H9 (cell line): ENCODE data around the gene ZDHHC24. TPM values are rescaled to one million over a fixed set of nuclear protein-coding genes. Genes with fewer than 3 reads are reported as not detected.

Experiments
- DNase-seq: peaks from one replicate; pipeline ENCODE4 v3.0.0-alpha.2; 2017
- H2AFZ ChIP-seq: one replicate; pipeline ENCODE4 v1.6.1; 2013; ENCODE audit warnings: mild to moderate bottlenecking, low read length, control low read depth, moderate library complexity
- H2AK5ac ChIP-seq: 2 replicates; pipeline ENCODE4 v1.6.1; 2013; ENCODE audit warnings: low read length, control low read depth, mixed read lengths; ENCODE audit not compliant: insufficient read length
- H2BK120ac ChIP-seq: one replicate; pipeline ENCODE4 v1.6.1; 2013; ENCODE audit warnings: low read depth, mild to moderate bottlenecking, low read length, control low read depth, inconsistent platforms; ENCODE audit not compliant: poor library complexity, severe bottlenecking
- H2BK12ac ChIP-seq: 2 replicates; pipeline ENCODE4 v1.6.1; 2013; ENCODE audit warnings: low read length, control low read depth, mixed read lengths, low read depth; ENCODE audit not compliant: insufficient read length
- H2BK15ac ChIP-seq: 2 replicates; pipeline ENCODE4 v1.6.1; 2013; ENCODE audit warnings: low read depth, low read length, control low read depth
- H2BK20ac ChIP-seq: one replicate; pipeline ENCODE4 v1.6.1; 2013; ENCODE audit warnings: low read depth, mild to moderate bottlenecking, low read length, control low read depth, inconsistent platforms; ENCODE audit not compliant: poor library complexity, severe bottlenecking
- H2BK5ac ChIP-seq: 2 replicates; pipeline ENCODE4 v1.6.1; 2013; ENCODE audit warnings: low read length, control low read depth, mixed read lengths; ENCODE audit not compliant: insufficient read length
- H3K14ac ChIP-seq: 2 replicates; pipeline ENCODE4 v1.6.1; 2013; ENCODE audit warnings: low read length, control low read depth; ENCODE audit not compliant: insufficient read depth
- H3K18ac ChIP-seq: 2 replicates; pipeline ENCODE4 v1.6.1; 2013; ENCODE audit warnings: low read depth, mild to moderate bottlenecking, mixed read lengths, low read length, control low read depth; ENCODE audit not compliant: insufficient read length
- H3K23ac ChIP-seq: 2 replicates; pipeline ENCODE4 v1.6.1; 2013; ENCODE audit warnings: low read length, control low read depth, mixed read lengths, low read depth; ENCODE audit not compliant: insufficient read length
- H3K23me2 ChIP-seq: 2 replicates; pipeline ENCODE4 v1.6.1; 2013; ENCODE audit warnings: low read depth, mild to moderate bottlenecking, mixed read lengths, low read length, control low read depth; ENCODE audit not compliant: insufficient read length, poor library complexity, severe bottlenecking
- H3K27ac ChIP-seq: 2 replicates; pipeline ENCODE4 v1.5.1; 2013; ENCODE audit warnings: low read length, control low read depth, mixed read lengths, low read depth; ENCODE audit not compliant: insufficient read length
- H3K27me3 ChIP-seq: 2 replicates; pipeline ENCODE4 v1.6.1; 2013; ENCODE audit warnings: low read length, control low read depth, inconsistent platforms; ENCODE audit not compliant: insufficient read depth
- H3K4ac ChIP-seq: 2 replicates; pipeline ENCODE4 v1.6.1; 2013; ENCODE audit warnings: low read depth, mild to moderate bottlenecking, control low read depth, inconsistent platforms, low read length, moderate library complexity
- H3K4me1 ChIP-seq: 2 replicates; pipeline ENCODE4 v1.6.1; 2013; ENCODE audit warnings: low read length, control low read depth, inconsistent platforms; ENCODE audit not compliant: insufficient read depth
- H3K4me2 ChIP-seq: 2 replicates; pipeline ENCODE4 v1.6.1; 2013; ENCODE audit warnings: low read length, control low read depth, mixed read lengths; ENCODE audit not compliant: insufficient read length, insufficient read depth
- H3K56ac ChIP-seq: 2 replicates; pipeline ENCODE4 v1.6.1; 2013; ENCODE audit warnings: low read depth, mild to moderate bottlenecking, mixed read lengths, low read length, control low read depth; ENCODE audit not compliant: insufficient read length
- H3K79me1 ChIP-seq: 2 replicates; pipeline ENCODE4 v1.6.1; 2013; ENCODE audit warnings: low read depth, mild to moderate bottlenecking, moderate library complexity, low read length, control low read depth, inconsistent platforms; ENCODE audit not compliant: insufficient read depth, poor library complexity, severe bottlenecking
- H3K79me2 ChIP-seq: 2 replicates; pipeline ENCODE4 v1.6.1; 2013; ENCODE audit warnings: low read length, control low read depth, inconsistent platforms; ENCODE audit not compliant: insufficient read depth
- H3K9ac ChIP-seq: 2 replicates; pipeline ENCODE4 v1.6.1; 2013; ENCODE audit warnings: low read length, control low read depth, mixed read lengths; ENCODE audit not compliant: insufficient read length; ENCODE audit errors: extremely low read depth
- H3K9me3 ChIP-seq: one replicate; pipeline ENCODE4 v1.6.1; 2013; ENCODE audit warnings: low read depth, low read length, inconsistent platforms; ENCODE audit not compliant: control insufficient read depth
- H3T11ph ChIP-seq: one replicate; pipeline ENCODE4 v1.6.1; 2013; ENCODE audit warnings: mild to moderate bottlenecking, low read length, control low read depth, inconsistent platforms
- H4K20me1 ChIP-seq: one replicate; pipeline ENCODE4 v1.6.1; 2013; ENCODE audit not compliant: control insufficient read depth, insufficient read length, insufficient read depth
- H4K5ac ChIP-seq: 2 replicates; pipeline ENCODE4 v1.6.1; 2013; ENCODE audit warnings: low read depth, mild to moderate bottlenecking, mixed read lengths, low read length, control low read depth; ENCODE audit not compliant: insufficient read length
- H4K8ac ChIP-seq: replicated peaks from 2 replicates; pipeline ENCODE4 v1.6.1; 2013; ENCODE audit warnings: low read length, control low read depth, mixed read lengths, low read depth; ENCODE audit not compliant: insufficient read length
- H4K91ac ChIP-seq: 2 replicates; pipeline ENCODE4 v1.6.1; 2013; ENCODE audit warnings: low read depth, mild to moderate bottlenecking, moderate library complexity, mixed read lengths, low read length, control low read depth; ENCODE audit not compliant: insufficient read length
- H3K27ac Mint-ChIP-seq, 3 experiments: 2 replicates in 2 of 3; 3 replicates in 1 of 3; pipeline ENCODE4 v1.8.0; 2020 to 2021; ENCODE audit warnings: mixed read lengths in 3 of 3, mild to moderate bottlenecking in 1 of 3, moderate library complexity in 1 of 3
- H3K27me3 Mint-ChIP-seq: 2 replicates; pipeline ENCODE4 v1.8.0; 2021; ENCODE audit warnings: low read depth, mild to moderate bottlenecking, moderate library complexity, mixed read lengths
- H3K36me3 Mint-ChIP-seq, 3 experiments: 2 replicates in 2 of 3; 3 replicates in 1 of 3; pipeline ENCODE4 v1.8.0; 2020 to 2021; ENCODE audit warnings: low read depth in 3 of 3, mixed read lengths in 3 of 3; ENCODE audit not compliant: insufficient read depth in 1 of 3
- H3K4me1 Mint-ChIP-seq, 2 experiments: 2 replicates each; pipeline ENCODE4 v1.8.0; 2020; ENCODE audit warnings: mixed read lengths in 2 of 2
- H3K4me3 Mint-ChIP-seq, 2 experiments: 2 replicates in 1 of 2; 3 replicates in 1 of 2; pipeline ENCODE4 v1.8.0; 2020 to 2021; ENCODE audit warnings: mild to moderate bottlenecking in 2 of 2, mixed read lengths in 2 of 2, moderate library complexity in 1 of 2
- H3K9me3 Mint-ChIP-seq, 2 experiments: 2 replicates in 1 of 2; 3 replicates in 1 of 2; pipeline ENCODE4 v1.8.0; 2020; ENCODE audit warnings: mild to moderate bottlenecking in 2 of 2, mixed read lengths in 2 of 2, moderate library complexity in 1 of 2
- WGBS: extraction: QIAGEN DNeasy Blood & Tissue Kit; methylation state at CpG from one replicate; pipeline ENCODE4 v1.1.7; 2013; ENCODE audit warnings: missing lambda C conversion rate, low lambda C conversion rate, mixed read lengths; ENCODE audit not compliant: insufficient read length; ENCODE audit errors: extremely low coverage; 5-methylcytosine and 5-hydroxymethylcytosine counted together
- total RNA-seq: library from RNA; stranded (reverse); gene quantifications from 2 replicates; pipeline ENCODE4 v1.2.1, GENCODE V29; 2021
- TF ChIP-seq, protein P1 (sequence below): fragments of 200-600 bp; sonication (generic); conservative IDR thresholded peaks from 3 replicates; pipeline ENCODE4 v1.8.0; 2021; ENCODE audit warnings: antibody characterized with exemption, mild to moderate bottlenecking

Gene ZDHHC24
- total RNA-seq, 1 experiment from 2014 or later, result 8.9 TPM

DNA sequence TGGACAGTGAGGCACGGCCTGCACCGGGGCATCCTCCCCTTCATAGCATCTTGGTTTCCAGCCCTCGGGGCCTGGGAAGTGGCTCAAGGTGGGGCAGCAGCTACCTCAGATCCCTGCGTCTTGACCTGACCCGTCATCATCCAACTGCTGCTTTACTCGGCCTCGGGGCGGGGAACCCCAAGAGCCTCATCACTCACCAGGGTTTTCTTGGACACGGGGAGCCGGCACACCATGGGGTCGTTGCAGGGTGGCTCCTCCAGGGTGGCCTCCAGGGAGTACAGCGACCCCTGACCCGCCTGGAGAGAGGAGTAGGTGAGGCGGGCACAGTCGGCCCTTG lies 21.9 kb upstream of the ZDHHC24 start:
- Histone ChIP-seq H3K79me1 (no peaks in the 10 kb centered on the region), H3K14ac (no peak overlapping the region), H3K4me1 (peaks cover 11% of the 10 kb centered on the region), H2BK12ac (no peak overlapping the region), H3K9ac (no peak overlapping the region), H3K4ac (no peak overlapping the region), H3K18ac (no peak overlapping the region), H4K91ac (no peak overlapping the region), H3K23ac (no peak overlapping the region), H2AFZ (no peak overlapping the region), H3K79me2 (no peaks in the 10 kb centered on the region), H3K27ac (no peak overlapping the region), H3K23me2 (no peaks in the 10 kb centered on the region), H2BK15ac (no peak overlapping the region), H4K5ac (no peak overlapping the region), H4K20me1 (no peaks in the 10 kb centered on the region), H2BK20ac (no peak overlapping the region), H3K56ac (no peak overlapping the region), H3K4me2 (no peak overlapping the region), H3T11ph (no peak overlapping the region), H2BK120ac (no peak overlapping the region), H2AK5ac (no peak overlapping the region), H2BK5ac (no peak overlapping the region), H3K9me3 (no peaks in the 10 kb centered on the region), H4K8ac (no peak overlapping the region), H3K27me3 (no peaks in the 10 kb centered on the region)
- no peak for DNase-seq
- Mint-ChIP-seq H3K4me1 (peaks cover 24 to 30% of the 10 kb centered on the region in 2 experiments), H3K9me3 (peaks cover 3 to 8% of the 10 kb centered on the region in 2 experiments; a peak in 3 of 5 replicates), H3K27ac (no peak overlapping the region), H3K4me3 (no peak overlapping the region), H3K27me3 (peaks cover 2% of the 10 kb centered on the region), H3K36me3 (peaks cover 0 to 23% (median 9%) of the 10 kb centered on the region in 3 experiments; a peak in 6 of 7 replicates)
- no CpG with 5 or more reads among the region's 15 CpGs for WGBS
- TF ChIP-seq, protein P1, sequence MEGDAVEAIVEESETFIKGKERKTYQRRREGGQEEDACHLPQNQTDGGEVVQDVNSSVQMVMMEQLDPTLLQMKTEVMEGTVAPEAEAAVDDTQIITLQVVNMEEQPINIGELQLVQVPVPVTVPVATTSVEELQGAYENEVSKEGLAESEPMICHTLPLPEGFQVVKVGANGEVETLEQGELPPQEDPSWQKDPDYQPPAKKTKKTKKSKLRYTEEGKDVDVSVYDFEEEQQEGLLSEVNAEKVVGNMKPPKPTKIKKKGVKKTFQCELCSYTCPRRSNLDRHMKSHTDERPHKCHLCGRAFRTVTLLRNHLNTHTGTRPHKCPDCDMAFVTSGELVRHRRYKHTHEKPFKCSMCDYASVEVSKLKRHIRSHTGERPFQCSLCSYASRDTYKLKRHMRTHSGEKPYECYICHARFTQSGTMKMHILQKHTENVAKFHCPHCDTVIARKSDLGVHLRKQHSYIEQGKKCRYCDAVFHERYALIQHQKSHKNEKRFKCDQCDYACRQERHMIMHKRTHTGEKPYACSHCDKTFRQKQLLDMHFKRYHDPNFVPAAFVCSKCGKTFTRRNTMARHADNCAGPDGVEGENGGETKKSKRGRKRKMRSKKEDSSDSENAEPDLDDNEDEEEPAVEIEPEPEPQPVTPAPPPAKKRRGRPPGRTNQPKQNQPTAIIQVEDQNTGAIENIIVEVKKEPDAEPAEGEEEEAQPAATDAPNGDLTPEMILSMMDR, result no peak
